Measurements from ENCODE around the gene SYNJ2.

DNA sequence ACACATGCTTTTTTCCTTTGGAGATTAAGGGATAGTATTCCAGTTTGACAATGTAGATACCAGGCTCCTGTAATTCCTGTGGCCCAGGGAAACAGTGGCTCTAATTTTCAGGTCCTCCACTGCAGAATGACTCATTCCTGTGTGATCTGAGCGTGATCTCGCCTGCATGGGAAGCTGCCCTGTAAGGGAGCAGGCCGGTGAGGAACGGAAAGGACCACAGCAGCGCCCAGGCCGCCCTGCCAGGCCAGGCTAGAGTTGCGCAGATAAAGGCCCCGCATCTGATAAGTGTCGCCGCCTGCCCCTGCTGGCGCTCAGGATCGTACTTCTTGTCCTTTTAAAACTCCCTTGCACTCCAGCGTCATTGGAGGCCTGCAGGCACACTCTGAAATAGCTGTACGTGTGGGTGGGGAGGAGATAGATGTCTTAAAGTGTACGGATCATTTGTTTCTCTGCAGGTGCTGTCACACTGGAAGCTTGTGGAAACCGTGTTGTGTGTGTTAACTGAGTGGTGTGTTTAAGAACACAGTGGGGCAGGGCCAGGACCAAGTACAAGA is 60.7 kb downstream of the SYNJ2 start:
- TF ChIP-seq, protein P1, sequence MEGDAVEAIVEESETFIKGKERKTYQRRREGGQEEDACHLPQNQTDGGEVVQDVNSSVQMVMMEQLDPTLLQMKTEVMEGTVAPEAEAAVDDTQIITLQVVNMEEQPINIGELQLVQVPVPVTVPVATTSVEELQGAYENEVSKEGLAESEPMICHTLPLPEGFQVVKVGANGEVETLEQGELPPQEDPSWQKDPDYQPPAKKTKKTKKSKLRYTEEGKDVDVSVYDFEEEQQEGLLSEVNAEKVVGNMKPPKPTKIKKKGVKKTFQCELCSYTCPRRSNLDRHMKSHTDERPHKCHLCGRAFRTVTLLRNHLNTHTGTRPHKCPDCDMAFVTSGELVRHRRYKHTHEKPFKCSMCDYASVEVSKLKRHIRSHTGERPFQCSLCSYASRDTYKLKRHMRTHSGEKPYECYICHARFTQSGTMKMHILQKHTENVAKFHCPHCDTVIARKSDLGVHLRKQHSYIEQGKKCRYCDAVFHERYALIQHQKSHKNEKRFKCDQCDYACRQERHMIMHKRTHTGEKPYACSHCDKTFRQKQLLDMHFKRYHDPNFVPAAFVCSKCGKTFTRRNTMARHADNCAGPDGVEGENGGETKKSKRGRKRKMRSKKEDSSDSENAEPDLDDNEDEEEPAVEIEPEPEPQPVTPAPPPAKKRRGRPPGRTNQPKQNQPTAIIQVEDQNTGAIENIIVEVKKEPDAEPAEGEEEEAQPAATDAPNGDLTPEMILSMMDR (IDR thresholded peaks at IDR 0.05; ENCODE audit: borderline replicate concordance, extremely low read depth, low read length, poor library complexity, severe bottlenecking): no peak
- no peak for TF ChIP-seq EZH2 (IDR thresholded peaks at IDR 0.05; ENCODE audit: borderline replicate concordance, low read depth, low read length, severe bottlenecking)
